Uterus (tissue), 2 donors: Measurements from ENCODE around the gene KIF11.

Experiments
- POLR2A ChIP-seq, 2 donors: fragments of 450-650 bp; IDR thresholded peaks; one replicate each; pipeline ENCODE4 v1.6.1; 2016; ENCODE audit warnings: antibody characterized with exemption in 2 of 2, mild to moderate bottlenecking in 1 of 2, moderate library complexity in 1 of 2
- TF ChIP-seq, protein P1 (sequence below), 4 experiments: fragments of 200-600 bp in 2 of 4; fragments of 450-650 bp in 2 of 4; sonication (generic) in 2 of 4; IDR thresholded peaks; one replicate each; pipeline ENCODE4 v1.5.1; 2016 to 2019; ENCODE audit warnings: antibody characterized with exemption in 4 of 4, mild to moderate bottlenecking in 2 of 4, moderate library complexity in 1 of 4

GRCh38 chr10:92552310-92552709 lies 40.6 kb upstream of the KIF11 start:
- TF ChIP-seq POLR2A (IDR thresholded peaks at IDR 0.05), result no peak
- TF ChIP-seq, protein P1, sequence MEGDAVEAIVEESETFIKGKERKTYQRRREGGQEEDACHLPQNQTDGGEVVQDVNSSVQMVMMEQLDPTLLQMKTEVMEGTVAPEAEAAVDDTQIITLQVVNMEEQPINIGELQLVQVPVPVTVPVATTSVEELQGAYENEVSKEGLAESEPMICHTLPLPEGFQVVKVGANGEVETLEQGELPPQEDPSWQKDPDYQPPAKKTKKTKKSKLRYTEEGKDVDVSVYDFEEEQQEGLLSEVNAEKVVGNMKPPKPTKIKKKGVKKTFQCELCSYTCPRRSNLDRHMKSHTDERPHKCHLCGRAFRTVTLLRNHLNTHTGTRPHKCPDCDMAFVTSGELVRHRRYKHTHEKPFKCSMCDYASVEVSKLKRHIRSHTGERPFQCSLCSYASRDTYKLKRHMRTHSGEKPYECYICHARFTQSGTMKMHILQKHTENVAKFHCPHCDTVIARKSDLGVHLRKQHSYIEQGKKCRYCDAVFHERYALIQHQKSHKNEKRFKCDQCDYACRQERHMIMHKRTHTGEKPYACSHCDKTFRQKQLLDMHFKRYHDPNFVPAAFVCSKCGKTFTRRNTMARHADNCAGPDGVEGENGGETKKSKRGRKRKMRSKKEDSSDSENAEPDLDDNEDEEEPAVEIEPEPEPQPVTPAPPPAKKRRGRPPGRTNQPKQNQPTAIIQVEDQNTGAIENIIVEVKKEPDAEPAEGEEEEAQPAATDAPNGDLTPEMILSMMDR (IDR thresholded peaks at IDR 0.05), result no peak
